HL-60 (cell line): ENCODE data around the gene SHISA8.

Experiments
- DNase-seq, 2 experiments: peaks; one replicate each; pipeline ENCODE4 v3.0.0-alpha.2; 2010 to 2020; ENCODE audit warnings: low read depth in 1 of 2, low spot score in 1 of 2
- H3K27ac ChIP-seq: fragments of 250-450 bp; sonication (Bioruptor Pico); replicated peaks from 2 replicates; pipeline ENCODE4 v1.5.1; 2020; ENCODE audit warnings: mild to moderate bottlenecking, moderate library complexity
- H3K27me3 ChIP-seq: fragments of 250-450 bp; sonication (Bioruptor Pico); 2 replicates; pipeline ENCODE4 v1.5.1; 2021; ENCODE audit warnings: mild to moderate bottlenecking, moderate library complexity; ENCODE audit not compliant: insufficient read depth, poor library complexity, severe bottlenecking
- H3K4me3 ChIP-seq: replicated peaks from 2 replicates; pipeline ENCODE4 v1.5.1; 2011; ENCODE audit warnings: mild to moderate bottlenecking, control low read depth, low read length; ENCODE audit not compliant: insufficient read depth
- GABPA ChIP-seq: IDR thresholded peaks from 2 replicates; pipeline ENCODE4 v1.6.1; 2012; ENCODE audit warnings: low read depth
- POLR2AphosphoS5 ChIP-seq: IDR thresholded peaks from 2 replicates; pipeline ENCODE4 v1.6.1; 2012; ENCODE audit warnings: low read depth
- SPI1 ChIP-seq: IDR thresholded peaks from 2 replicates; pipeline ENCODE4 v1.6.1; 2012; ENCODE audit warnings: low read depth, mild to moderate bottlenecking, borderline replicate concordance
- TF ChIP-seq, protein P1 (sequence below): IDR thresholded peaks from 2 replicates; pipeline ENCODE4 v1.6.1; 2012; ENCODE audit warnings: low read depth; ENCODE audit not compliant: insufficient replicate concordance
- TF ChIP-seq, protein P2 (sequence below): IDR thresholded peaks from one replicate; pipeline ENCODE4 v1.5.1; 2011; ENCODE audit warnings: low read length, control low read depth, inconsistent platforms; ENCODE audit not compliant: insufficient read depth

Gene SHISA8

DNA sequence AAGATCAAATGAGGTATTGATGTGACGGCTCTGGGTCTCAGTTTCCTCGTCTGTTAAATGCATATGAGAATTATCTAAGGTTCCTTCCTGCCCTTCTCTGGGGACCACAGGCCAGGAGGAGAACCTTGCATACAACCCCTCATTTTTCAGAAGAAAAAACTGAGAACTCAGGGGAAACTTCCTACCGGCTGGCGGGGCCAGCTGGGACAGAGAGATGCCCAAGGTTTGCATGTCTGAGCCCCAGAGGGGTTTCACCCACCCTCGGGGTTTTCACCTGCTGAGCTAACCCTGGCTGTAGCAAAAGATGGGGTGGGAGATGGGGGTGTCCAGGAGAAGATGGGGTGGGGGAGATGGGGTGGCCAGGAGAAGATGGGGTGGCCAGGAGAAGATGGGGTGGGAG is 7.5 kb upstream of the SHISA8 start:
- TF ChIP-seq SPI1 = no peak
- TF ChIP-seq, protein P1, sequence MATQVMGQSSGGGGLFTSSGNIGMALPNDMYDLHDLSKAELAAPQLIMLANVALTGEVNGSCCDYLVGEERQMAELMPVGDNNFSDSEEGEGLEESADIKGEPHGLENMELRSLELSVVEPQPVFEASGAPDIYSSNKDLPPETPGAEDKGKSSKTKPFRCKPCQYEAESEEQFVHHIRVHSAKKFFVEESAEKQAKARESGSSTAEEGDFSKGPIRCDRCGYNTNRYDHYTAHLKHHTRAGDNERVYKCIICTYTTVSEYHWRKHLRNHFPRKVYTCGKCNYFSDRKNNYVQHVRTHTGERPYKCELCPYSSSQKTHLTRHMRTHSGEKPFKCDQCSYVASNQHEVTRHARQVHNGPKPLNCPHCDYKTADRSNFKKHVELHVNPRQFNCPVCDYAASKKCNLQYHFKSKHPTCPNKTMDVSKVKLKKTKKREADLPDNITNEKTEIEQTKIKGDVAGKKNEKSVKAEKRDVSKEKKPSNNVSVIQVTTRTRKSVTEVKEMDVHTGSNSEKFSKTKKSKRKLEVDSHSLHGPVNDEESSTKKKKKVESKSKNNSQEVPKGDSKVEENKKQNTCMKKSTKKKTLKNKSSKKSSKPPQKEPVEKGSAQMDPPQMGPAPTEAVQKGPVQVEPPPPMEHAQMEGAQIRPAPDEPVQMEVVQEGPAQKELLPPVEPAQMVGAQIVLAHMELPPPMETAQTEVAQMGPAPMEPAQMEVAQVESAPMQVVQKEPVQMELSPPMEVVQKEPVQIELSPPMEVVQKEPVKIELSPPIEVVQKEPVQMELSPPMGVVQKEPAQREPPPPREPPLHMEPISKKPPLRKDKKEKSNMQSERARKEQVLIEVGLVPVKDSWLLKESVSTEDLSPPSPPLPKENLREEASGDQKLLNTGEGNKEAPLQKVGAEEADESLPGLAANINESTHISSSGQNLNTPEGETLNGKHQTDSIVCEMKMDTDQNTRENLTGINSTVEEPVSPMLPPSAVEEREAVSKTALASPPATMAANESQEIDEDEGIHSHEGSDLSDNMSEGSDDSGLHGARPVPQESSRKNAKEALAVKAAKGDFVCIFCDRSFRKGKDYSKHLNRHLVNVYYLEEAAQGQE = no peak
- TF ChIP-seq GABPA = no peak
- TF ChIP-seq, protein P2, sequence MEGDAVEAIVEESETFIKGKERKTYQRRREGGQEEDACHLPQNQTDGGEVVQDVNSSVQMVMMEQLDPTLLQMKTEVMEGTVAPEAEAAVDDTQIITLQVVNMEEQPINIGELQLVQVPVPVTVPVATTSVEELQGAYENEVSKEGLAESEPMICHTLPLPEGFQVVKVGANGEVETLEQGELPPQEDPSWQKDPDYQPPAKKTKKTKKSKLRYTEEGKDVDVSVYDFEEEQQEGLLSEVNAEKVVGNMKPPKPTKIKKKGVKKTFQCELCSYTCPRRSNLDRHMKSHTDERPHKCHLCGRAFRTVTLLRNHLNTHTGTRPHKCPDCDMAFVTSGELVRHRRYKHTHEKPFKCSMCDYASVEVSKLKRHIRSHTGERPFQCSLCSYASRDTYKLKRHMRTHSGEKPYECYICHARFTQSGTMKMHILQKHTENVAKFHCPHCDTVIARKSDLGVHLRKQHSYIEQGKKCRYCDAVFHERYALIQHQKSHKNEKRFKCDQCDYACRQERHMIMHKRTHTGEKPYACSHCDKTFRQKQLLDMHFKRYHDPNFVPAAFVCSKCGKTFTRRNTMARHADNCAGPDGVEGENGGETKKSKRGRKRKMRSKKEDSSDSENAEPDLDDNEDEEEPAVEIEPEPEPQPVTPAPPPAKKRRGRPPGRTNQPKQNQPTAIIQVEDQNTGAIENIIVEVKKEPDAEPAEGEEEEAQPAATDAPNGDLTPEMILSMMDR = no peak
- TF ChIP-seq POLR2AphosphoS5 = no peak
- H3K27me3 ChIP-seq = peaks cover 25% of the 10 kb centered on the region
- no peak overlapping the region for H3K4me3 ChIP-seq
- DNase-seq = no peak
- H3K27ac ChIP-seq = no peak overlapping the region

DNA sequence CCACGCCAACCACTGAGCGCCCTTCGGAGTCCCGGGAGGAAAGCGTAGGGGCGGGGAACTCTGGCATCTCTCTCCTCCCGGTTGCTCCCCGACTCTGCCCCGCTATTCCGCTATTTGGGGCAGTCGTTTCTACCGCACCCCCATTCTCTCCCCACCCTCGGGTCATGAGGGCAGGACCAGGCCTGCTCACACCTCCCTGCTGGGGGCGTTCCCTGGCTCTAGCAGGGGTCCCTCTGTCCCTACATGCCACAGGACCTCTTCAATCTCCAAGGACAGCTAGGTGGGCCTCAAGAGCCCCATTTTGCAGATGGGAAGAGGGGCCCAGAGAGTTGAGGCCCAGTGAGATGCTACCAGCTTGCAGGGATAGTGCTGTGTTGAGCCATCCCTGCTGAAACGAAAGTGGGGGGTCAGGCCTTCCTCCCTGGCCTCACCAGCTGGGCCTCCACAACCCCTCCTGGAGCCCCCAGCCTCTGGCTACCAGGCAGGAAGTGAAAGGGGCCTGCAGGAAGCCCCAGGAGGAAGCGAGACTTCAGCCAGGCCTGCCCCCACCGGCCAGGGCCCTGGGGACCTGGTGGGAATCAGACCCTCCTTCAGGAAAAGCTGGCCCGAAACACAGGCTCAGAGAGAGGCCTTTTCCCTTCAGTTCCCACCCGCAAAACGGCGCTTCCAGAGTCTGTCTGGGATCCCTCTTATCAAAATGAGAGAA is 5.5 kb upstream of the SHISA8 start:
- H3K27me3 ChIP-seq = peaks cover 31% of the 10 kb centered on the region
- H3K4me3 ChIP-seq = no peak overlapping the region
- no peak overlapping the region for H3K27ac ChIP-seq

DNA sequence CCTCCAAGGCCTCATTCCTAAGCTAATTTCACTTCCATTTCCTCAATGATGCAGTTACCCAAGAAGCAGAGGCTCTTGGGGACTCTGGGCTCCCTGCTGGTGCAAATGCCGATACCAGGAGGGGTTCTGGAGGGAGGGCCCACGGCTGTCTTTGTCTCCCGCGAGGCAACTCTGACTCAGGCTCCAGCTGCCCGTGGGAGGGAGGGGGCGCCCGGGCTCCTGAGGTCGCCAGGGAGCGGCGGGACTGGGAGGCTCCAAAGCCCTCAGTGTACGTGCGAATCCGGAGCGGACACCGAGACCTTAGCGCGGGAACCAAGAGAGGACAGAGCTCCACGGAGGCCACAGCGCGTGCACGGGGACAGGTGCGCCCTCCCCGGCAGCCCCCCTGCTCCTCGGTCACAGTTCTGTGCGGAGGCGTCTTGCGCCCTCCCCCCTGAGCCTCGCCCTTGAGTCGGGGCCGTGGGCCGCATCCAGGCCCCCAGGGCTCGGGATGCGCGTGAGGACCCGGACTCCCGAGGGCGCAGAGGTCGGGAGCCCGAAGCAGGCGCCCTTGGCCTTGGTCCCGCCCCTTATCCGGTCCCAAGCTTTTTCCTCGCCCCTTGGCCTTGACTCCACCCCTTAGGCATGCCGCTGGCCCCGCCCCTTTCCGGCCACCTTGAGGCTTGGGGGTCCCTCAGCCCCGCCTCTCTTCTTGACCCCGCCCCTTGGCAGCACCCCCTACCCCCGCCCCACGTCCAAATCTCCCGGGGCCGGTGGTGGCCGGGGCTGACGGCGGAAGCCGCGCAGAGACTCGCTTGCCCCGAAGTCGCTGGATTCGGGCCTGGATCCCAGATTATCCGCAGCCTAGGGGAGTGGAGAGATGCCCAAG is 4.7 kb upstream of the SHISA8 start:
- peaks cover 30% of the 10 kb centered on the region for H3K27me3 ChIP-seq
- peak in 1 of 2 experiments; percentile 43 for DNase-seq
- TF ChIP-seq, protein P1 = no peak
- no peak for TF ChIP-seq GABPA
- TF ChIP-seq POLR2AphosphoS5 = no peak
- H3K27ac ChIP-seq = no peak overlapping the region
- H3K4me3 ChIP-seq = peak overlapping the region; percentile 27

More for the DNA sequence above, 5.5 kb upstream of the SHISA8 start:
- DNase-seq = no peak
- TF ChIP-seq, protein P2 = no peak
- TF ChIP-seq, protein P1 = no peak
- TF ChIP-seq GABPA (no peak), SPI1 (no peak), POLR2AphosphoS5 (no peak)
